ENCODE measurements around the gene KCNK17.

The KCNK17 gene

DNA sequence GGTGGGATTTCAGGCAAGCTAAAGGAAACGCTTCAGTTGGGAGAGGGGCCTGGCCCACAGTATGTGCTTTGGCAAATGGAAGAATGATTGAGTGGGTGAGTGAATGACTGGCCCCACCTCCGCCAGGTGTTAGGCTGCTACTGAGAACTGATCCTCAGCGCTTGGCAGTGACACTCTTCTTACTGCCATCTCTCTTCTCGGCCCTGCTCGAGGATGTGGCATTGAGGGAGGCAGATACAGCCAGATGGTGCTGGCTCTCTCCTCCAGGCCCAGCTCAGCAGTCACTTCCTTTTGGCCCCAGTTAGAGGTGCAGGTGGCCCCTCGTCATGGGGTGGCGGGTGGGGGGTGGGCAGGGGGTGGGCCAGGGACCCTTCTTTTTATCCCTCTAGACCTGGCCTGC, 46.0 kb downstream of the KCNK17 start:
- DNase-seq (ENCODE audit: low read depth in 2 of 2) = no peak

DNA sequence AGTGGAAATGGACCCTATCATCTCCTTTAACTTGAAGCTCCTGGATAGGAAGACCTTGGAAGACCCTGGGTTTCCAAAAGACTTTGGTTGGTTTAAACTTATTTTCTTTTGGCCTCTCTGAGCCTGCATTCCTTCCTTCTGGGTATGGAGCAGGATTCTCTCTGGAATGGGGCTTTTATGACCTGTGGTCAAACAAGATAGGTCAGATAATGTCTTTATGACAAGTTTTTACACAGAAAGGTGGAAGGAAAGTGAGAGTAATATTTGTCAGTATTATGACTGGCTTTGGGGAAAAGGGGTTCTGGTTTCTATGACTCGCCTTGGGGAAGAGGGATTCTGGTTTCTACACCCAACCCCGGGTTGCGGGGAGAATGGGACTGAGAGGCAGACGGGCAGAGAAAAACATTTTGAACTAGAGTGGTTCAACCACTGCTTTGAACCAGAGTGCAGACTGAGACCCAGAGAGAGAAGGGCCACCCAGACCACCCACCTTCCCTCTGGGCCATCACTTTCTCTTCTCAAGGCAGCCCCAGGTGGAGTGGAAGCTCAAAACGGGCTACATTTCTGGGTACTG, 47.4 kb downstream of the KCNK17 start:
- no peak for DNase-seq (ENCODE audit: low read depth in 2 of 2)

DNA sequence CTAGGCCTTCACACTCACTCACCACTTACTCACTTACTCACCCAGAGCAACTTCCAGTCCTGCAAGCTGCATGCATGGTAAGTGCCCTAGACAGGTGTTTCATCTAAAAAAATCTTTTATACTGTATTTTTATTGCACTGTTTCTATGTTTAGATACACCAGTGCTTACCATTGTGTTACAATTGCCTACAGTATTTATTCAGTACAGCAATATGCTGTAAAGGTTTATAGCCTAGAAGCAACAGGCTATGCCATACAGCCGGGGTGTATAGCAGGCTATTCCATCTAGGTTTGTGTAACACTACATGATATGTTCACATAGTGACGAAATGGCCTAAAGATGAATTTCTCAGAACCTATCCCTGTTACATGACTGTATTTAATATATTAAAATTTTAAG, 47.8 kb downstream of the KCNK17 start:
- no peak for DNase-seq (ENCODE audit: low read depth in 2 of 2)

DNA sequence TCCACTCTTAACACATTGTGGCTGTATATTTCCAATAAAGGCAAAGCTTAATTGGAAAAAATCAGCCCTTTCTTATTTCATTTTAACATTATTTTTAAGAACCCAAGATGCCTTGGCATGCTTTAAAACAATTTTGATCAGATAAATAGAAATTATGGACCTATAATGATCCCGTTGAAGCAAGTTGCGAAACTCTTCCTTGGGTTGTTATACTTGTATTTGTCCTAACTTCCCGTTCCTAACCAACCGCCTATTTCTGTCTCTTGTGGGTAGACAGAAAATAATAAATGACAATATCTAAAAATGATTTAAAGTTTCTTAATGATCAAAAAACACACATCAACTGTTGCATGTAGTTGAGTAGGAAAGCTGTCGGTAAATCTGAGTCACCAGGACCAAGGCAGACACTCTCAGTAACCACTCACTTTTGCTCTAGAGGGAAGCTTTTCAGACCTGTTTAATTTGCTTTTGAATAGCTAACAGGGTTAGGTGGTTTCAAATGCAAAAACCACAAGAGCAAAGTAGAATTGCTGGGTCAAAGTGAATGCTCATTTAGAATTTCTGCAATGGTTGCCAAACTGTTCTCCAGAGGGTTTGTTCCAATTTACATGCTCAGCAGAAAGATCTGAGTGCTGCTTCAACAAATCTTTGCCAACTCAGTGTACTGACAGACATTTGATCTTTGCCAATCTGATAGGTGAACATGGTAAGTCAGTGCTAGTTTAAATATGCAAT, 50.7 kb downstream of the KCNK17 start:
- no peak for DNase-seq (ENCODE audit: low read depth in 2 of 2)

DNA sequence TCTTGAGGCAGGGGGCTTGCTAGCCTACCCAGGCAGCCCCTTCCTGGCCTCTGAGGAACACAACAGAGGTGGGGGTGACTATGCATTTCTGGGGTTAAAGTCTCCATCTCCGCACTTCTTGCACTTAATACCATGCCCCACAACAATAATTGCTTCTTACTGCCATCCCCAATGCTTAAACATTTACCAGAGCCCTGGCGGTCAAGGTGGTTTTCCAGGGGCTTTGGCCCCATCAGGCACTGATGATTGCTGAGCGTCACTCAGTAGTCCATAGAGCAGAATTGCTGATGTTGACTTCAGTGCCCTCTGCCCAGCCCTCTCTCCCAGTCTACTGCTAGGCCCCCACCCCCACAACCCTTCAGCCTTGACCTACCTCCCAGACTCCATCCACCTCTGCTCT, 52.5 kb downstream of the KCNK17 start:
- no peak for DNase-seq (ENCODE audit: low read depth in 2 of 2)

DNA sequence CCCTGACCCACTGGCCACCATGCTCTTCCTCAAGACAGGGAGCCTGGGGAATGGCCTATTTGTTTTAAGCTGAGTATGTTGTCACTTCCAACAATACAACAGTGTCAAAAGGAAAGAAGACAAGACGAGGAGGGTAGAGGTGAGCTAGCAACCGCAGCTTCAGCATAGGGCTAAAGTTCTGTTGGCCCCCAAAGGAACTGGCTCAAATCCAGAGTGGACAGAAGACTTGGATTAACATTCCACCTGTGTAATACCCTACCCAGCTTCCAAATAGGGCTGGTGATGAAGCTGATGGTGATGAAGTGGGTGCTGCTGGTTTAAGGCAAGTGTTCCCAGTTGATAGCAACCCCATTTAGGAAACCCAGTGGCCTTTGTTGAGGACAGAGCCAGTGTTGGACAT, 53.3 kb downstream of the KCNK17 start:
- DNase-seq (ENCODE audit: low read depth in 2 of 2) = no peak

DNA sequence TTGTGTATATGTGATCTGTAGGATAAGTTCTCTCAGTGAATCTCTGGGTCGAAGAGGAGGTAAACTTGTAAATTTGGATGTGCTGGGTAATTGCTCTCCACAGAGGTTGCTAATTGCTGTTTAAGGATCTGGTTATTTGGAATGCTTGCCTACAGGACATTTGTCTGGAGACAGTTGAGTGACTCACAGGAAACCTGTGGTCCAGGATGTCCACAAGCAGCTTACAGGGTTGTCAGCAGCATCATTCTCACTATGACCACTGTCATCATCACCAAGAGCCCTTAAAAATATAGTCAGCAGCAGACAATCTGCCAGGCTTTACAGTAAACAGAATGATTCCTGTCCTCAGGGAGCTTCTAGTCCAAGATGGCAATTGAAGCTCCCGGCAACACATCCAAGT, 53.8 kb downstream of the KCNK17 start:
- DNase-seq (ENCODE audit: low read depth in 2 of 2) = no peak

DNA sequence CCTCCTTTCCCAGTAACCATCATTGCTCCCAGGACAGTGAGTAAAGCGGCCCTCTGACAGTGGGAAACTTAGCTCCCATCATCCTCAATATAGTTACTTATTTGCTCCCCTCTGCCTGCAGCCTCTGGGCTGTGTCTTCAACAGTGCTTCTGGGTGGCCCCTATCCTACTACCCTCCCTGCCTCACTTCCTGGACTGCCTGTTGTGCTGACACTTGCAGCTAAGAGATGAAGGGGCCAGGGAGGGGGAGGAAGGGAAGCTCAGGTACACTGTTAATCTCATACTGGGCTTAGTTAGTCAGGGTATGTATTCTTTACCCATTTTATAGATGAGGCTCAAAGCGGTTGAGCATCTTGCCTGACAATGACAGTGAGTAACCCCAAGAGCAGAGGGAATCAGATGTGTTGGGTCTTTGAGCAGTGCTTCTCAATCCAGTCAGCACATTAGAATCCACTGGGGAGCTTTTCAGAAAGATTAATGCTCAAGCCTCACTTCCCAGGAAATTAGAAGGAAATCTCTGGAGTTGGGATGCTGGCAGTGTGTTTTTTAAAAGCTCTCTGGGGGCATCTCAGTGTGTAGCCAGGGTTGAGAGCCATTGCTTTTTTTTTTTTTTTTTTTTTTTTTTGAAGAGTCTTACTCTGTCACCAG, 57.8 kb downstream of the KCNK17 start:
- no peak for DNase-seq (ENCODE audit: low read depth in 2 of 2)

DNA sequence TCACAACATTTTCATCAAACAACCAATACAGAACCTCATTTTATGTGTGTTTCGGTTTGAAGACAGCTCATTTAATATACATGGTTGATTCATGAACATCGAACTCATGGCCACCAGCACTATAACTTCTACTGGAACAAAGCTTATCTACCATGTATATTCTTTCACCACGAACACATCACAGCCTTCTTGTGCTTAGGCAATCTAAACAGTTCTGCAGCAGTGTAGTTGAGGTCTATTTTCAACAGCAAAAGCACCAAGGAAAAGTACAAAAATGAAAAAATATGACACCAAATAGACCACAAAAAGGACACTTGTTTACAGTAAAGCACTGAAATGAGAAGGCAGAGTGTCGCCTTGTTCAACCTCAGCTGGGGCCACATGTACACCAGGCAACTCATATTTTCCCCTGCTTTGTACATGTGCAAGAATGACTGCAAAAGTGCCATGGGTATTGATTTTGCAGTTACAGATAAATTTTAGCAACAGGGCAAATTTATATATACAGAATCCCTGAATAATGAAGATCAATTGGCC, 59.2 kb downstream of the KCNK17 start:
- no peak for DNase-seq (ENCODE audit: low read depth in 2 of 2)

DNA sequence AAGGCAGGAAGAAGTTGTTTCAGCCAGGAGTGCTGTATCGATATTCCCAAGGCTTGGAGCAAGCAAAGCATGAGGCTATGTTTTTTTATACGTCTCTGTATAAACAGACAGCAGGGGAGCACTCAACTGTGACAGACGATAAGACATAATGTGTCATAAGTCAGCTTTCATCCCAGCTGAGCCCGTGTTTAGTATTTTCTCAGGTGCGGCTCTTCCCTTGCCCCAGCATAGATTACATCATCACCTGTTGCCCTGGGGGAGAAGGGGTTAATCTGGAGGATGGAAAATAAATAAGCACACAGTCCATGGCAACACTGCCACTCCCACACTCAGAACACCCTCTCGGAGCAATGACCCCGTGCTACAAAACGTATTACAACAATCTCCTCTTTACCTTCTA, 62.8 kb downstream of the KCNK17 start:
- DNase-seq (ENCODE audit: low read depth in 2 of 2) = no peak

DNA sequence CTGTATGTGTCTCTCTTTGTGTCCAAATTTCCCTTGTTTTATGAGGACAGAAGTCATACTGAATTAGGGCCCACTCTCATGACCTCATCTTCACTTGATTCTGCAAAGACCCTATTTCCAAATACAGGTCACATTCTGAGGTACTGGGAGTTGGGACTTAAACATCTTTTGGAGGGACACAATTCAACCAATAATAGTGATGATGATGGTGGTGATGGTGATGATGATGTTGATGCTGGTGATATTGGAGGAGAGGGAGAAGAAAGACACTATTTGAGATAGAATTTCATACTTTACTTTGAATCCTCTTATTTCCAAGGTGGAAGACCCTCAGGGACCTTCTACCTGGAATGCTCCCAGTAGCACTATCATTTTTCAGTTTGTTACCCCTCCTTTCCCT, 63.7 kb downstream of the KCNK17 start:
- DNase-seq (ENCODE audit: low read depth in 2 of 2) = no peak

DNA sequence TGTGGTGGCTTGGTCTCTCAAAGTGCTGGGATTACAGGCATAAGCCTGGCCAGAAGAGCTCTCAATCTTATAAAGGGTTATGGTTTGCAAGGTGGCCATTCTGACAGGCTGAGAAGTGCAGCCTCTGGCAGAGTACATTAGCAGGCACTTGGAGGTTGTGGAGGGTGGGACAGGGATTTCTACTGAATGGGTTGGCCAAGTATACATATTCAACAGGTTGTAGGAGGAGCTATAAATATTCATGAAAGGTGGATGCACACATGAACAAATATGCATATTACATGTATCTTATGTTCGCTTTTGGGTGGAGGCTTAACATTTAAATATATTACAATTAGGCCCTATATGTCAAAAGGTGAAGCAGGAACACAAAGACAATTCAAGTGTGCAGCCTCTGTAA, 64.9 kb downstream of the KCNK17 start:
- DNase-seq (ENCODE audit: low read depth in 2 of 2) = no peak
